CD1c-positive myeloid dendritic cell (primary cell): ENCODE data around the gene TMPRSS15.

ENCODE experiments used
- DNase-seq: peaks from one replicate; pipeline ENCODE4 v3.0.0-alpha.2; 2016; ENCODE audit errors: extremely low spot score

The TMPRSS15 gene

DNA sequence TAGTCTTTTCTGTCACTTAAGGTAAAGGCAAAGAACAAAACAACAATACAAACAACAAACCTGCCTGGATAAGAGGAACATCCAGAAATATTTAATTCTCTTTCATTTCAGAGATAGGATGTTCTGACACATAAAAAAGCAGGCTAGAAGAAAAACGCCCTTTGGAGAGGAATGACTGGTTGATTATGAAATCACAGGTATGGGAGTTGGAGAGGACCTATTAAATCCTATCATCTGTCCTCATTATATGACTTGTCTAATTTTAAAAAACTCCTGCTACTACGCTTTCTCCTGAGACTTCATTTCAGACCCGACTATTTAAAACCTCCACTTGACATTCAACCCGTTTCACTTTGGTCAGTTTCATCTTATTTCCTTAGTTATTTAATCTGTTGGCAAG is 54.1 kb downstream of the TMPRSS15 start:
- DNase-seq: no peak

DNA sequence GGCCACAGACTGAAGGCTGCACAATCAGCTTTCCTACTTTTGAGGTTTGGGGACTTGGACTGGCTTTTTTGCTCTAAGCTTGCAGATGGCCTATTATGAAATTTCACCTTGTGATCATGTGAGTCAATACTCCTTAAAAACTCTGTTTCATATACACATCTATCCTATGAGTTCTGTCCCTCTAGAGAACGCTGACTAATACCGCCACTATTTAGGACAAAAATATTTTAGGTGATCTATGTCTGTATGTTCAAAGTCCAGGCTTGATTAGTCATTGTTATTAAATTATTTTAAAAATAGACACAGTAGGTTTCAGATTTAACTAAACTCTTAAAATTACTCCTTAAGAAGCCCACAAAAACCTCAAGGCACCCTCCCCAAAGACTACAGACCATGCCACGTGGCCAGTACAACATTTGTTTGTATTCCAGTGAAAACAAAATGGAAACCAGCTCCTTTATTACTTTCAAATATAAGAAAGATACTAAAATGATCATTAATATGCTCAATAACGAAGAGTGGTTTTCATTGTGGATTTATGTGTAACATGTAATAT is 63.1 kb downstream of the TMPRSS15 start:
- no peak for DNase-seq

- no peak for DNase-seq
These were observed 67.8 kb downstream of the TMPRSS15 start for GRCh38 chr21:18335651-18336236.

GRCh38 chr21:18334066-18334465 is 69.5 kb downstream of the TMPRSS15 start:
- no peak for DNase-seq

DNA sequence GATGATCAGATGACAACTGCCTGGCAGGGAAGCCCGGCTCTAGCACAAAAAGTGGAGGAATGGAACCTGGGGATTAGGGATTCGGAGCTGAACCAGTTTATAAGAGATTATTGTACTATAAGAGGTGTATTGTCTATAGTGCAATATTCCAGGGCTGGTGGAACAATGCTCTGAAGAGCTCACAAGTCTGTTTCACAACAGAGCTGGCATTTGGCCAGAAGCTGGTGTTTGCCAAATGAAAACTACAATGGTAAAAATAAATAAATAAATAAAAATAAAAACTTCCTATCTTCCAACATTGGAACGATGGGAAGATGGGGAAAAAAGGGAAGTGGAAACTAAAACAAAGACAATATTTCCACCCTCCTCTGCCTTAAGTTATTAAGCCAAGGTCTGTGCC is 85.4 kb downstream of the TMPRSS15 start:
- DNase-seq: no peak

DNA sequence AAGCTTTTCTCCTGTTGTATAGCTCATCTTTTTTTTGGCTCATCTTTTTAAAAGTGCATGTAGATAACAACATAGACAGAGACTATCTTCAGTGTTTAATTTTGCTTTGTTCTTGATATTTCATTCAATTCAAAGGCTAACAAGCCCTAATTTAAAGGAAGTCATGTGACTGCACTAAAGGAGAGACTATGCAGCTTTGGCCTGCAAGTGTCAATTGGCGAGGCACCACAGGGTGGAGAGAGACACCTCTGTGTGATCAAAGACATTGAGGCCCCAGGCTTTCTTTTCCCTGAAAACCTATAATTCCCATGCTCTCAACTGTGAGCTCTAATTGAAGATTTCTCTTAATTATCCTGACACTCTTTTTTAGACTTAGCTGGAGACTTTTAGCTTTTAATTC is 105.4 kb downstream of the TMPRSS15 start:
- DNase-seq: no peak

DNA sequence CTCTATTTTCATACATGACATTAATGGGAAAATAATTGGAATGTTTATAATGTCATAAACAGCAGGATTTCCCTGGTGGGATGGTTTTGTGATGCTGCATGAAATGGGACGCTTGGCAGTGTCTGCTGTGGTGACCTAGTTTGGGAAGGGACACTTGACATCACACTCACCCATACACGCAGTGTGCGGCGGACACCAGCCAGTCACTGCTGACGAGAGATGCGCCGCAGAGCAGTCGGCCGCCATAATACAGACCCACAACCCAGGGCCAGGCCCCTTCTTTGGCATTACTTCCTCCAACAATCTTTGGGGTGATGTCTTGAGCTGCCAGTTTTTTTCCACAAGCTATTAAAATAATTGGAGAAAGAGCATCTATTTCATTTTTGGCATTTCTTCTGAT is 109.5 kb downstream of the TMPRSS15 start:
- no peak for DNase-seq

DNA sequence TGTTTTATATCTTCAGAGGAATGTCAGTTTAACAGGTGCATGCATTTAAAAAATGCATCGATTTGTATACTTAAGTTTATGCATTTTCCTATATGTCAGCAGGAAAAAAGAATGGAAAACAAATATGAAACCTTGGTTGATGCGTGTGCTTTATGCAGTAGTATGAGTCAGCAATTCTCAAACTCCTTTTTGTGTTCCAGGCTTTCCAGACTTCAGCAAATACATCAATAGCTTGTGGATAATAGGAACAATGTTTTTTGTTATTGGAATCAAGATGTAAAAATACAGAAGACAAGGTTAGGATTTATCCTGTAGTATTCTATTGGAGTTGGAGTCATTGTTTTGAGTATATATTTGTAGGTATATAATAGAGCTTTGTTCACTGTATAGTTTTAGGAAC is 113.7 kb downstream of the TMPRSS15 start:
- no peak for DNase-seq

GRCh38 chr21:18285379-18285778 is 118.2 kb downstream of the TMPRSS15 start:
- DNase-seq: no peak

DNA sequence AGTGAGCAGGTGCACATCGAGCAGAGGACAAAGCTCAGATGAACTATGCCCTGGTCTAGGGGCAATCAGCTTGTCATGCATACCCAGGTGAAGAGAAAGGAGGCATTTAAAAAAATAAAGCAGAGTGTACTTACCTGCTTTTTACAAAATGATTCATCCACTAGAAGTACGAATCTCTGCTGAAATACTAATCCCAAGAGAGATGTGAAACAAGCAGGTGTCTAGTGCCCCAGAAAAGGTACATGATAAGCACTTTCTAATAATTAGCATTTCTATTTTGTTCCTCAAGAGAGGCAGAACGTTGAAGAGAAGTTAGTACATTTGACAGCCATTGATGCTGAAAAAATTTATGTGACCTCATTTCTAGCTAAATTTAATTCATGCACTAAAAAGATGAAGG is 127.8 kb downstream of the TMPRSS15 start:
- DNase-seq: no peak

- DNase-seq: no peak
These were observed 129.2 kb downstream of the TMPRSS15 start for GRCh38 chr21:18274370-18274769.

DNA sequence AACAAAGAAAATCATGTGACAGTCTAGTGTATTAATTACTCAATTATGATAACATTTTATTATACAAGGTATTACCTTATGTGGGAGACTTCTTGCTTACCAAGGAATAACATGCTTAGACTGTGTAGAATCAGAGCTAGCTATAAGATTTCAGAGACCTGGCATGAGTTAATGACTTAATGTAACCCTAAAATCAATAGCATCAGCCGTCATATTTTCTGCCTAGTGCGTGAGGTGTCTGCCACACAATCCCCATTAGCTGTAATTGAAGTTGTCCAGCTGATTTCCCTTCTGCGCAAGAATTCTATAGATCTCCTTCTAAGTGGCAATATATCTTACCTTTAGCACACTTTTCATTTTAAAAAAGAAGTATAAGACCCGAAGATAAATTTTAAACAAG is 130.2 kb downstream of the TMPRSS15 start:
- no peak for DNase-seq

GRCh38 chr21:18269856-18270255 is 133.7 kb downstream of the TMPRSS15 start:
- DNase-seq: no peak

- no peak for DNase-seq
These were observed 134.7 kb downstream of the TMPRSS15 start for GRCh38 chr21:18268906-18269305.

GRCh38 chr21:18267496-18267895 is 136.1 kb downstream of the TMPRSS15 start:
- no peak for DNase-seq

- DNase-seq: no peak
These were observed 137.6 kb downstream of the TMPRSS15 start for GRCh38 chr21:18265944-18266343.

- DNase-seq: no peak
These were observed 149.8 kb downstream of the TMPRSS15 start for GRCh38 chr21:18253799-18254198.

DNA sequence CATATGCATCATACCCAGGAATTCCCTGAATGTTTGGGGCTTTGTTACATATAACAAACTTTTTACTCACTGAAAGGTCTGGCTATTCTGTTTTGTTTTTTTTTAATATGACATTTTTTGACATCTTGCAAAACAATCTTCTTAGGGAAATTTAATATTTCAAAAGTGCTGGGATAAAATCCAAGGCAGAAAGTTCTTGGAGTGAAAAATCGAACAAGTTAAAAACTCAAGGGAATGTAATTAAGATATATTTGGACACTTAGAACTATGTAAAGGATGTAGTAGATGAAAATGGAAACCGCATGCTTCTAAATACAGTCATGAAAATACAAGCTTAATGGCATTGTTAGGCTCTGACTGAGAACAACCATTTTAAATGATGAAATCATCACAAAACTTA is 150.4 kb downstream of the TMPRSS15 start:
- no peak for DNase-seq

- DNase-seq: no peak
These were observed 150.9 kb downstream of the TMPRSS15 start for GRCh38 chr21:18252680-18253079.

DNA sequence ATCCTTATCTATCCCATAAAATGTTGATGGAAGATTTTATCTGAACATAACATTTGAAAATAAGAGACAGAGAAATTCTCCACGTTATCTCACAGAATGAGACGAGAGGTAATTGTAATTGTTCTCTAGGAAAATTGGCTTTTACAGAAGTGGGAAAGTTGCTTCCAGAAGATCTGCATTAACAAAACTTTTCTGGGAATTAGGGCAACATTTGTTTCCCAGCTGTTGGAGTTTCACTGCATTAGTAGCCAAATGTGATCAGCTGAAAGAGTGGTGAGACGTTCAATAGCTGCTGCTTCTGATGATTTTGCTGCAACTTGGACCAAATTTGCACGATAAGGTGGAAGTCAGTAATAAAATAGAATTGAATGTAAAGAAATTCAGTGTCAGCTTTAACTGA is 151.3 kb downstream of the TMPRSS15 start:
- no peak for DNase-seq

DNA sequence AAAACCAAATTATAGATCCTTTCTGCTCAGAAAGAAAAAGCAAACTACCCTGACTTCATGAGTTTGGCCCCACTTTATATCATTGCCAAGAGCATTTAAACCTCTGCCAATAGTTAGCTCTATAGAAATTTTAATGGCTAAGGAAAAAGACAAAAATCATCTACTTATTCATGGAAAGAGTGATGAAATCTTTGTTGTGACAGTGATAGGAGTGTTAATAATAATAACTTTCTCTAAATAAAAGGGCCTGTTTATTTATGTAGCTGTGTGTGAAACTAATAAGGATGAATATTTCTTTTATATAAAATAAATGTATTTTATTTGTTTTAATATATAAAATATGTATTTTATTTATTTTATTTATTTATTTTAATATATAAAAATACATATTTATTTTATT is 152.5 kb downstream of the TMPRSS15 start:
- DNase-seq: no peak

DNA sequence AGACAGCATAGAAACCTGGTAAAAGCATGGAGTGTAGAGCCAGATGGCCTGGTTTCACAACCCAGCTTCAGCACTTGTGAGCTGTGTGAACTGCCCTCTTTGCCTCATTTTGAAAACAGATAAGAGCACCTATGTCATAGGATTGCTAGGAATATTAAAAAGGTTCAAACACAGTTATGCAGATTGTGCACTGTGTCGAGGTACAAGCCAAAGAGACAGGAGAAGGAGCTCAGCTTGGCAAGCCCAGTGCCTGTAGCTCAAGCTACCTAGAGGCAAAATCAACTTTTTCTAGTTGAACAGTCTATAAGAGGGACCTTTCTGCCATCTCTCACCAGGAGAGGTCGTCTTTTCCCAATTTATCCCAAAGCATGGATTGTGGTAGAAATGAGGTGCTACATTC is 153.9 kb downstream of the TMPRSS15 start:
- DNase-seq: no peak

DNA sequence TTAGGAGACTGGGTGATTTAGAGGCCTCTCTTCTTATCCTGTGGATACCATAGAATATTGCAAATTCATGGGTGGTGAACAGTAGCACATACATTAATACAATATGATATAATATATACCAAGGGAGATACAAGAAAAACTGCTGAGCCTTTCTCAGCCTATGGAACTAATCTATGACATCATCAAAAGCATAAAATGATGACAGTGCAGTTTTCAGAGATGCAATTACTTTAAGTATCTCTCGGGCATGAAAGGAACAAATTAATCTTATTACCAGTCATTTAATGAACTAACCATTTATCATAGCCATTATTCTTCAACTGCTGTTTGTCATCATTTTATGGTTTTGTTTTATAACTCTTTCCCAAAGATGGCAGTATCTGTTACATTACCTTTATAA is 155.4 kb downstream of the TMPRSS15 start:
- DNase-seq: no peak

- DNase-seq: no peak
These were observed 158.1 kb downstream of the TMPRSS15 start for GRCh38 chr21:18245464-18245967.
